Heart left ventricle (tissue), 13 donors: Measurements from ENCODE around the gene NDUFAF8.

Source experiments
- CTCF ChIP-seq, 12 donors: fragments of 200-600 bp; sonication (generic) in 4 of 12; IDR thresholded peaks; one replicate each; pipeline versions ENCODE4 v1.5.0 to v1.8.0; 2018 to 2022; ENCODE audit warnings: antibody characterized with exemption in 12 of 12, mild to moderate bottlenecking in 5 of 12
- POLR2A ChIP-seq, 2 donors: fragments of 450-650 bp; IDR thresholded peaks; one replicate each; pipeline ENCODE4 v1.6.1; 2017; ENCODE audit warnings: antibody characterized with exemption in 2 of 2, mild to moderate bottlenecking in 2 of 2, moderate library complexity in 2 of 2
- donor health status: ischemic (EF 13 %, LVEDD 7.1; RV severe dilation, severe dysfunction).
- donor health status: DM: no; HTN: yes; CAD: no.
- donor health status: DM: no; HTN: no; CAD: no.
- donor health status: ischemic (EF 25% LVEDD 6.9; RV normal size, moderate dysfunction).
- donor health status: ischemic (EF 25% LVEDD 5.7; RV mildly dilated, moderate dysfunction).
- donor health status: ischemic (EF 35%, LVEDD 5.7; RV mildly dilated, moderate dysfunction).
- donor health status: nonischemic (EF 11% LVEDD 7.7; RV severe dilation, severe dysfunction).
- donor health status: DM: yes; HTN: yes; CAD: no.
- donor health status: PGD.
- donor health status: ischemic (EF 29% LVEDD 5.4; RV normal size, mild dysfunction).
- donor health status: nonischemic (EF 23%, LVEDD 6.1; RV moderate dilation, normal function).

- TF ChIP-seq CTCF (IDR thresholded peaks at IDR 0.05), result no peak
- TF ChIP-seq POLR2A (IDR thresholded peaks at IDR 0.05), result no peak
Measured at GRCh38 chr17:81270279-81270678, 31.2 kb downstream of the NDUFAF8 start.
